GM03348 (cell line): ENCODE data around the gene EOGT.

ENCODE experiments used
- DNase-seq: peaks from one replicate; pipeline ENCODE4 v3.0.0; 2012; ENCODE audit warnings: low spot score

EOGT gene

GRCh38 chr3:69013253-69014021, at the start of gene EOGT:
EOGT (minus strand) TSS chr3:69013684; CDS start chr3:69009846, 3,838 bp downstream.
- peak; percentile 95 for DNase-seq

DNA sequence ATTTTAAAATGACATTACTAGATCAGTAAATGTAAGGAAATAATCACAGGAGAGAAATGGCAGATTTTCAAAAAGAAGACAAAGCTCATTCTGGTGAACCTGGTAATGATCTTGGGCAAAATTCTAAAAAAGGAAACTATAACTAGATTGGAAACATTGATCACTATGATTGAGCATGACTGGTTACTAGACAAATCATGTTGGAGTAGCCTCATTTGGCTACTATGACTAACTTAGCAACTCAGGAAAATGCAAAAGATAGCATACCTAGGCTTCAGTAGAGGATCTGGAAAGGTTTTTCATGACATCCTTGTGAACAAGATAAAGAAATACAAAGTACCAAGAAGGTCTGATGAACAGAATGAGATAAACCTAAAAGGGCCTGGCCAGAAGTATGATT, 46.2 kb upstream of the EOGT start:
- DNase-seq, result no peak

GRCh38 chr3:69058947-69059224, 45.4 kb upstream of the EOGT start:
- no peak for DNase-seq

DNA sequence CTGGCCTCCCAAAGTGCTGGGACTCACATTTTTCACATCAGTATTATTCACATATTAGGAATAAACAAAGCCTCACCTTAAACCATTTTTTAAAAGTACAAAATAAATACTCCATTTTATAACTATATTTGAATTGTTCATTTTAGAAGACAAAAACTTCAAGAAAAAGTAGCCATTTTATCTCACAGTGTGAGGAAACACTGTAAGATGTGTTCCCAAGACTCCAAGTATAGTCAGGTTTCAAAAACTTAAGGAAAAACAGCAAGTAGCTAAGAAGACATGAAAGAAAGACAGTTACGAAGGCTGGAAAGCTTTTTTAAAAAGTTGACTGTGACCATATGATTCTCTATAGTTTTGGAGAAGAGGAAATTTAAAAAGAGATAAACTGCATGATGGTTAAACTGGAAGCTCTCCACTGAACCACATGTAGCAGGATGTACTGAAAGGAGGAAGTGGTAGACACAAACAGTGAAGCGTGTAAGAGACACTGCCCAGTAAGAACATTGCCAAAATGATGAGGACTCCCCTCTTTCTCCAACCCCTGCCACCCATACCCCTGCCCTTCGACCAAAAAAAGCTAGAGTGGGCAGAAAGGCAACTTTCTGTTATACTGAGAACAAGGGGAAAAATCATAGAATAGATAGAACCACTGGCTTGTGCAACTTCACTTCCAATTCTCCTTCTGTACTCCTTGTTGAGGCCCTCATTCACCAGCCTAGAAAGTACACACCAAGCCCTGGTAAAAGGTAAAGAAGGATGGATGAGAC, 44.9 kb upstream of the EOGT start:
- DNase-seq, result no peak

DNA sequence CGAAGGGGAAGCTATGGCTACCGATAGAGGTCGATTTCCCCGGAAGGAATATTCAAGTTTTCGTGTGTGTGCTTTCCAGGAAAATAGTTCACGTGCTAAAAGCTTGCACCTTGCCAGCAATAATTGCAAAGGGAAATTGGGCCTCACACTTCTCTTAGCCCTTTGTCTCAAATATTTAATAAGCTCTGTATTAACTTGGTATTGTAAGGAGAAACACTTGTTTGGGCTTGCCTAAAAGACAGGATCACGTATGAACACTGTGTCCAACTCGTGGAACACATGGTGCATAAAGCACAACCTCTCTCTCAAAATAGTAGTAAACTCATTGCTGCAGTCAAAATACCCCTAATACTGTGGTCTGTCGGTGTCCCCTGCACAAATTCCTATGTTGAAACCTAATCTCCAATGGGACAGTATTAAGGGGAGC, 39.0 kb upstream of the EOGT start:
- DNase-seq, result no peak

DNA sequence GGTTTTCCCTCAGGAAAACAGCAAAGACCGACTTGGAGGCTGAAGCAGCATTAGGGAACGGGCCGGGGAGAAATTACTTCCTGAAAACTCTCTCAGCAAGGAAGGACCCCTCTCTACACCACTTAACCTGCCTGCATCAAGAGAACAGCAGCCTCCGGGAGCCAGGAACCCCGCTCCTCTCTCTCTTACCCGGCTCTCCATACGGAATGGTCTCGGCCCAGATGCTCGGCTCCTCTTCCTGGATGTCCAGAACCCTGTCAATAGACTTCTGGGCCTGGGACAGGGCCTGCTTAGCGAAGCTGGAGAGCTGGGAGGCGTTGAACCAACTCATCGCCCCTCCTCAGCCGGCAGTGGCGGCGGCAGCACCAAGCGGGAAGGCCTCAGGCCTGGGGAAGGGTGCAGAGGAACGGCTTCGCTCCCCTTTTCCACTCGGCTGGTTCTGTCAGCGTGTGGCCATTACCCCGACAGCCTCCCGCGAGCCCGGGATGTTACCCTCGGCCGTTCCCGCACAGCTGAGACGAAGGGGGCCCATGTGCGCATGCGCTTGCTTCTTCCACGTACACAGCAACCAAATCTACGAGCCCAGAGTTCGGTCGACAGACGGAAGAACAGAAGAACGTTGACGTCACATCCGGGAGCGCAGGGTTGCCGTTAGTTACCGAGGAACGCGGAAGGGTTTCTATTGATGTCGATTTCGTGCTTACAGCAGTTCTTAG, 38.4 kb upstream of the EOGT start, which contains the start of gene TMF1:
Gene TMF1, minus strand, starts transcription at position 578 of the 716 bp plus-strand sequence. Its CDS starts 247 bp downstream, at position 331.
- peak; percentile 96 for DNase-seq

GRCh38 chr3:69048990-69049389, 35.5 kb upstream of the EOGT start:
- DNase-seq, result no peak

GRCh38 chr3:69044608-69045007, 31.1 kb upstream of the EOGT start:
- no peak for DNase-seq

DNA sequence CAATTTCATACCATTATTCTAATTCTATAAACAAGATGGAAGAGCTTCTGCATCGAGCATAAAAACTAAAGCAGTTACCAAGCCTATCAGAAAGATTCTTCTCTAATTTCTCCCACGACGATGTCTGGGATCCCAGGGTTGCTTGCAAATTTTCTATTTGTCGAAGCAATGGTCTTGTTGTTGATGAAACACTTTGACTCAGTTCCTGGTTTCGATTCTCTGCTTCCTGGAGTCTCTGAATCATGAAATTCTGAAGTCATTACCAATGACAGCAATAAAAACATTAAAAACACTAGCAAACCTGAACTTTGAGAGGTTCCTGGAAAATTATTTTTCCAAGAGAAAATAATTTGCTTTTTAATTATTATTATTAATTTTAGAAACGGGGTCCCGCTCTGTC, 20.0 kb upstream of the EOGT start:
- peak; percentile 60 for DNase-seq

- no peak for DNase-seq
Observed at GRCh38 chr3:69032737-69033136, 19.3 kb upstream of the EOGT start.

DNA sequence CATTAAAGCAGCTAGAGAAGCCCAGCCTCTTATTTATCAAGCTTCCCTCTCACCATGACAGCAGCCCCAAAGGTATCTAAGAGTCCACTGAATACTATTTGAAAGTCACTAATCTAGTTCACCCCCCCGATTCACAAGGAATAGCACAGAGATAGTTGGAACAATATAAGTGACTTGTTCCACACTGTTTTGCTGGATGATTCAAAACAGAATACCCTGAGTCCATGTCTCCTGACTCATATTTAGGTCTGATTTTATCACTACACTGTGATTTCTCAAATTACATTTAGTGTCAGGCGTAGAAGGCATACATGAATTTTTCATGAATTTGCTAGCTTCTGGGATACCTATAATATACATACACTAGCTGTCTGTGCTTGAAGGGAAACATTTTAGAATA, 18.7 kb upstream of the EOGT start:
- peak; percentile 25 for DNase-seq

DNA sequence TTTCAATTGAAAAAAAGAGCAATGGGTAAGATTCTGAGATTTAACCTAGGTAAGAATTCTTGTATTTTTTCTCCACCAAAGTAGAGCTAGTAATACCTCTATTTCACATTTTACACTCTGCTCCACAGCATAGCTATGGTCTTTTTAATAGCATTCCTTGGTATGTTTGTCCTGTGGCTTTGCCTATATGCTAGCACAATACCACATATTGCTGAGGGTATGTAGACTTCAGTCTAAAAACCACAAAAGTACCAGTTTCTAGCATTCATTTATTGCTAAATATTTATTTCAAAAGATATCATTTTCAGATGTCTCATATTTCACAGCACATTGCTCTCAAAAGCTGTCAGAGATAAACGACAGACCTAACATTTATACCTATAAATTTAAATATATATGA, 18.2 kb upstream of the EOGT start:
- no peak for DNase-seq

GRCh38 chr3:69020857-69021256, 7.4 kb upstream of the EOGT start:
- DNase-seq, result no peak

GRCh38 chr3:69020424-69020823, 6.9 kb upstream of the EOGT start:
- DNase-seq, result no peak

- no peak for DNase-seq
Observed at GRCh38 chr3:69016901-69017300, 3.4 kb upstream of the EOGT start.

DNA sequence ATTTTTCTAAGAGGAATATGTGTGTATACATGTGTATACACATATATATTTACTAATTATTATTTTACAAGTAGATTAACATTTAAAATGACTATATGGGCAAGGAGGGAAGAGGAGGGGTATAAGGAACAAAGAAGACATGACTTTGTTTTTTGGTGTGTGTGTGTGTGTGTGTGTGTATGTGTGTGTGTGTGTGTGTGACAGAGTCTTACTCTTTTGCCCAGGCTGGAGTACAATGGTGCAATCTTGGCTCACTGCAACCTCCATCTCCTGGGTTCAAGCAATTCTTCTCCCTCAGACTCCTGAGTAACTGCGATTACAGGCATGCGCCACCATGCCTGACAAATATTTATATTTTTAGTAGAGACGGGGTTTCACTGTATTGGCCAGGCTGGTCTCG, 2.6 kb upstream of the EOGT start:
- DNase-seq, result no peak

- DNase-seq, result no peak
Observed at GRCh38 chr3:69014022-69014580, 617 bp upstream of the EOGT start.

DNA sequence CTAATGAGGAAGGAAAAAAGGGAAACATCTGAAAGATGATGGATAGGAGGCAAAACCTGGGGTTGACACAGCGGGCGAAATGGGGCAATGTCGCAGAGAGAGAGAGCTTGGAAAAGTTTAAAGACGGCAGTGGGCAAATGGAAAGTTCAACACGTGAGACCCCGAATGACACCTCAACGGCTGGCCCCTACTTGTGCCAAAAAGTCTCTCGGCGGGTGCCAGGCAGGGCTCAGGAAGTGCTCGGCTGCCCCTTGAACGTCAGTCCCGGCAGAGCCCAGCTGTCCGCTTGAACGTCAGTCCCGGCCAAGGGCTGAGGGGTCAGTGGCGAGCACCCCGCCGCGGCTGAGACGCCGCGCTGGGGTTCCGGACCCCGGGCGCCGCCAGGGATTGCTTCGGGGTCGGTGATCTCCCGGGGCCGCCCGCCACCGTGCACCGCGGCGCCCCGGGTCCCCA, 658 bp downstream of the EOGT start:
- no peak for DNase-seq

- peak; percentile 55 for DNase-seq
Observed at GRCh38 chr3:69012100-69012799, 1.2 kb downstream of the EOGT start.

GRCh38 chr3:69011096-69011730, 2.3 kb downstream of the EOGT start:
- DNase-seq, result no peak
